Naive B cell (primary cell): ENCODE results near the gene CLTB. TPM values are rescaled to one million over a fixed set of nuclear protein-coding genes. Genes with fewer than 3 reads are reported as not detected.

Experiments
- ATAC-seq, 2 donors: fragments of 150-1000 bp; cut with Tn5 transposase; 2 replicates each; pipeline ENCODE4 v1.10.0; 2021; ENCODE audit warnings: low read depth in 2 of 2, mild to moderate bottlenecking in 2 of 2, moderate library complexity in 2 of 2
- DNase-seq: peaks from one replicate; pipeline ENCODE4 v3.0.0; 2022
- H3K27ac Mint-ChIP-seq, 6 donors: one replicate each; pipeline ENCODE4 v1.8.0; 2020 to 2022; ENCODE audit warnings: mild to moderate bottlenecking in 6 of 6, mixed read lengths in 6 of 6, moderate library complexity in 5 of 6, inconsistent platforms in 2 of 6
- H3K27me3 Mint-ChIP-seq, 3 donors: one replicate each; pipeline ENCODE4 v1.8.0; 2021 to 2022; ENCODE audit warnings: mixed read lengths in 3 of 3, mild to moderate bottlenecking in 1 of 3
- H3K36me3 Mint-ChIP-seq, 2 donors: one replicate each; pipeline ENCODE4 v1.8.0; 2020 to 2022; ENCODE audit warnings: mixed read lengths in 2 of 2, inconsistent platforms in 1 of 2, mild to moderate bottlenecking in 1 of 2
- H3K4me1 Mint-ChIP-seq, 3 donors: one replicate each; pipeline ENCODE4 v1.8.0; 2020 to 2022; ENCODE audit warnings: mixed read lengths in 3 of 3, inconsistent platforms in 1 of 3, mild to moderate bottlenecking in 1 of 3, moderate library complexity in 1 of 3
- H3K4me3 Mint-ChIP-seq, 8 donors: one replicate each; pipeline ENCODE4 v1.8.0; 2020 to 2022; ENCODE audit warnings: mild to moderate bottlenecking in 8 of 8, mixed read lengths in 8 of 8, moderate library complexity in 8 of 8, inconsistent platforms in 2 of 8
- H3K9me3 Mint-ChIP-seq, 7 donors: one replicate each; pipeline ENCODE4 v1.8.0; 2020 to 2022; ENCODE audit warnings: mixed read lengths in 7 of 7, mild to moderate bottlenecking in 5 of 7, inconsistent platforms in 2 of 7, moderate library complexity in 1 of 7
- polyA plus RNA-seq, 6 donors: library from polyadenylated mRNA; unstranded; fragments of 300-500 nt; fragmentation: Illumina TruSeq; gene quantifications; one replicate each; pipeline ENCODE4 v1.2.3, GENCODE V29; 2021; ENCODE audit warnings: low read depth in 6 of 6

The CLTB gene
- 10 to 100 TPM; 42.3 to 64.4 (median 55.2) TPM for polyA plus RNA-seq

GRCh38 chr5:176415952-176416924 lies at the start of gene CLTB:
CLTB (minus strand) TSS chr5:176416539; CDS start chr5:176416363, 176 bp downstream.
- H3K27ac Mint-ChIP-seq = peak within 1 kb of the TSS; percentile 27 to 90 (median 76)
- H3K27me3 Mint-ChIP-seq = peaks cover 0 to 5% (median 3%) of the 10 kb centered on the region in 3 donors
- peak; percentile 80 for DNase-seq
- peaks cover 20 to 44% (median 41%) of the 10 kb centered on the region in 3 donors for H3K4me1 Mint-ChIP-seq
- peak within 1 kb of the TSS; percentile 79 to 90 (median 84) for H3K4me3 Mint-ChIP-seq
- peaks cover 0 to 8% (median 0%) of the 10 kb centered on the region in 7 donors for H3K9me3 Mint-ChIP-seq
- H3K36me3 Mint-ChIP-seq = no peaks in the 10 kb centered on the region
- ATAC-seq = peak; percentile 93 to 95

GRCh38 chr5:176463113-176463764 lies 46.9 kb upstream of the CLTB start:
- no peaks in the 10 kb centered on the region for H3K27me3 Mint-ChIP-seq
- H3K4me3 Mint-ChIP-seq = no peak overlapping the region
- H3K36me3 Mint-ChIP-seq = peaks cover 0 to 7% of the 10 kb centered on the region in 2 donors
- H3K4me1 Mint-ChIP-seq = peaks cover 32 to 57% (median 34%) of the 10 kb centered on the region in 3 donors
- no peak for DNase-seq
- no peak for ATAC-seq
- H3K9me3 Mint-ChIP-seq = no peaks in the 10 kb centered on the region
- H3K27ac Mint-ChIP-seq = no peak overlapping the region

GRCh38 chr5:176461349-176461748 lies 45.0 kb upstream of the CLTB start:
- Mint-ChIP-seq H3K27me3 (no peaks in the 10 kb centered on the region), H3K36me3 (peaks cover 0 to 7% of the 10 kb centered on the region in 2 donors), H3K27ac (no peak overlapping the region), H3K4me1 (peaks cover 26 to 56% (median 34%) of the 10 kb centered on the region in 3 donors), H3K9me3 (no peaks in the 10 kb centered on the region), H3K4me3 (no peak overlapping the region)
- no peak for DNase-seq
- no peak for ATAC-seq

GRCh38 chr5:176458904-176459561 lies 42.7 kb upstream of the CLTB start:
- DNase-seq = no peak
- H3K27ac Mint-ChIP-seq = peak overlapping the region in 2 of 6 donors; percentile 14 to 51
- no peak overlapping the region for H3K4me3 Mint-ChIP-seq
- peaks cover 0 to 7% of the 10 kb centered on the region in 2 donors for H3K36me3 Mint-ChIP-seq
- peaks cover 28 to 58% (median 33%) of the 10 kb centered on the region in 3 donors for H3K4me1 Mint-ChIP-seq
- ATAC-seq = no peak
- no peaks in the 10 kb centered on the region for H3K27me3 Mint-ChIP-seq
- no peaks in the 10 kb centered on the region for H3K9me3 Mint-ChIP-seq

- H3K27me3 Mint-ChIP-seq = no peaks in the 10 kb centered on the region
- peaks cover 21 to 38% (median 33%) of the 10 kb centered on the region in 3 donors for H3K4me1 Mint-ChIP-seq
- H3K9me3 Mint-ChIP-seq = no peaks in the 10 kb centered on the region
- no peak for ATAC-seq
- no peak for DNase-seq
- no peak overlapping the region for H3K4me3 Mint-ChIP-seq
- peaks cover 0 to 6% of the 10 kb centered on the region in 2 donors for H3K36me3 Mint-ChIP-seq
- H3K27ac Mint-ChIP-seq = peak overlapping the region in 1 of 6 donors; percentile 16
Measured at GRCh38 chr5:176454724-176455394, 38.5 kb upstream of the CLTB start.

GRCh38 chr5:176450077-176450476 lies 33.7 kb upstream of the CLTB start:
- Mint-ChIP-seq H3K9me3 (no peaks in the 10 kb centered on the region), H3K36me3 (no peaks in the 10 kb centered on the region), H3K27ac (peak overlapping the region in 4 of 6 donors; percentile 4 to 35 (median 20)), H3K27me3 (no peaks in the 10 kb centered on the region), H3K4me1 (peaks cover 22 to 48% (median 46%) of the 10 kb centered on the region in 3 donors), H3K4me3 (peak overlapping the region in 1 of 8 donors; percentile 100)
- DNase-seq (no peak), ATAC-seq (no peak)

GRCh38 chr5:176447978-176448608 lies 31.8 kb upstream of the CLTB start, which contains the start of gene FAF2:
FAF2 (plus strand) TSS chr5:176448385; CDS start chr5:176448408, 23 bp downstream.
- Mint-ChIP-seq H3K27me3 (no peaks in the 10 kb centered on the region), H3K27ac (peak within 1 kb of the TSS; percentile 99 to 100 (median 99)), H3K4me3 (peak within 1 kb of the TSS; percentile 85 to 100 (median 98)), H3K4me1 (peaks cover 18 to 44% (median 36%) of the 10 kb centered on the region in 3 donors), H3K9me3 (no peaks in the 10 kb centered on the region), H3K36me3 (no peaks in the 10 kb centered on the region)
- ATAC-seq (peak; percentile 89 to 90), DNase-seq (peak; percentile 100)

GRCh38 chr5:176447591-176447977 lies 31.2 kb upstream of the CLTB start:
- Mint-ChIP-seq H3K4me3 (peak overlapping the region; percentile 85 to 100 (median 98)), H3K4me1 (peaks cover 18 to 42% (median 31%) of the 10 kb centered on the region in 3 donors), H3K9me3 (no peaks in the 10 kb centered on the region), H3K27me3 (no peaks in the 10 kb centered on the region), H3K27ac (peak overlapping the region; percentile 99 to 100 (median 99)), H3K36me3 (no peaks in the 10 kb centered on the region)
- DNase-seq = no peak
- ATAC-seq = no peak

- DNase-seq (peak; percentile 18), ATAC-seq (no peak)
- no peaks in the 10 kb centered on the region for H3K36me3 Mint-ChIP-seq
- H3K4me3 Mint-ChIP-seq = peak overlapping the region; percentile 85 to 100 (median 98)
- H3K27ac Mint-ChIP-seq = peak overlapping the region; percentile 99 to 100 (median 99)
- H3K4me1 Mint-ChIP-seq = peaks cover 14 to 38% (median 26%) of the 10 kb centered on the region in 3 donors
- H3K27me3 Mint-ChIP-seq = no peaks in the 10 kb centered on the region
- no peaks in the 10 kb centered on the region for H3K9me3 Mint-ChIP-seq
Measured at GRCh38 chr5:176446884-176447590, 30.7 kb upstream of the CLTB start.

GRCh38 chr5:176446028-176446665 lies 29.8 kb upstream of the CLTB start:
- peak overlapping the region in 2 of 6 donors; percentile 7 to 78 for H3K27ac Mint-ChIP-seq
- no peak for ATAC-seq
- H3K27me3 Mint-ChIP-seq = no peaks in the 10 kb centered on the region
- peak overlapping the region in 5 of 8 donors; percentile 55 to 100 (median 99) for H3K4me3 Mint-ChIP-seq
- no peaks in the 10 kb centered on the region for H3K36me3 Mint-ChIP-seq
- H3K9me3 Mint-ChIP-seq = no peaks in the 10 kb centered on the region
- H3K4me1 Mint-ChIP-seq = peaks cover 14 to 38% (median 26%) of the 10 kb centered on the region in 3 donors
- DNase-seq = no peak

- no peak overlapping the region for H3K27ac Mint-ChIP-seq
- DNase-seq = no peak
- H3K4me1 Mint-ChIP-seq = peaks cover 10 to 30% (median 20%) of the 10 kb centered on the region in 3 donors
- H3K9me3 Mint-ChIP-seq = no peaks in the 10 kb centered on the region
- H3K36me3 Mint-ChIP-seq = no peaks in the 10 kb centered on the region
- no peak for ATAC-seq
- H3K27me3 Mint-ChIP-seq = no peaks in the 10 kb centered on the region
- peak overlapping the region in 1 of 8 donors; percentile 100 for H3K4me3 Mint-ChIP-seq
Measured at GRCh38 chr5:176444742-176445141, 28.4 kb upstream of the CLTB start.
